IPS-18c (cell line): ENCODE results near the gene MACROD2.

Source experiments
- H3K4me3 ChIP-seq: 2 replicates; pipeline ENCODE4 v1.7.0; 2013; ENCODE audit warnings: low read depth, mild to moderate bottlenecking, low read length, moderate library complexity; ENCODE audit not compliant: insufficient read depth
- H3K9me3 ChIP-seq: one replicate; pipeline ENCODE4 v1.6.1; 2013; ENCODE audit warnings: mild to moderate bottlenecking, low read length, moderate library complexity; ENCODE audit not compliant: control insufficient read depth, insufficient read depth

Gene MACROD2

GRCh38 chr20:14637441-14637840 is 642.1 kb downstream of the MACROD2 start:
- Histone ChIP-seq H3K4me3 (no peak overlapping the region), H3K9me3 (no peaks in the 10 kb centered on the region)

- H3K4me3 ChIP-seq: no peak overlapping the region
- no peaks in the 10 kb centered on the region for H3K9me3 ChIP-seq
Observed at GRCh38 chr20:14643146-14643545, 647.8 kb downstream of the MACROD2 start.

GRCh38 chr20:14643556-14643955 is 648.2 kb downstream of the MACROD2 start:
- Histone ChIP-seq H3K4me3 (no peak overlapping the region), H3K9me3 (no peaks in the 10 kb centered on the region)

- no peak overlapping the region for H3K4me3 ChIP-seq
Observed at GRCh38 chr20:14644306-14645097, 649.2 kb downstream of the MACROD2 start.

GRCh38 chr20:14647016-14647415 is 651.7 kb downstream of the MACROD2 start:
- Histone ChIP-seq H3K9me3 (no peaks in the 10 kb centered on the region), H3K4me3 (no peak overlapping the region)

More at GRCh38 chr20:14644306-14645097, 649.2 kb downstream of the MACROD2 start:
- no peaks in the 10 kb centered on the region for H3K9me3 ChIP-seq

- no peak overlapping the region for H3K4me3 ChIP-seq
- H3K9me3 ChIP-seq: no peaks in the 10 kb centered on the region
Observed at GRCh38 chr20:14649662-14650061, 654.3 kb downstream of the MACROD2 start.

- H3K4me3 ChIP-seq: no peak overlapping the region
Observed at GRCh38 chr20:14657266-14658005, 662.1 kb downstream of the MACROD2 start.

GRCh38 chr20:14664101-14664500 is 668.8 kb downstream of the MACROD2 start:
- Histone ChIP-seq H3K9me3 (no peaks in the 10 kb centered on the region), H3K4me3 (no peak overlapping the region)

More at GRCh38 chr20:14657266-14658005, 662.1 kb downstream of the MACROD2 start:
- H3K9me3 ChIP-seq: no peaks in the 10 kb centered on the region

- H3K4me3 ChIP-seq: no peak overlapping the region
- no peaks in the 10 kb centered on the region for H3K9me3 ChIP-seq
Observed at GRCh38 chr20:14666696-14667095, 671.4 kb downstream of the MACROD2 start.

GRCh38 chr20:14667226-14667625 is 671.9 kb downstream of the MACROD2 start:
- Histone ChIP-seq H3K9me3 (no peaks in the 10 kb centered on the region), H3K4me3 (no peak overlapping the region)

GRCh38 chr20:14672066-14672465 is 676.8 kb downstream of the MACROD2 start:
- no peaks in the 10 kb centered on the region for H3K9me3 ChIP-seq
- H3K4me3 ChIP-seq: no peak overlapping the region

- no peaks in the 10 kb centered on the region for H3K9me3 ChIP-seq
- no peak overlapping the region for H3K4me3 ChIP-seq
Observed at GRCh38 chr20:14673164-14673563, 677.8 kb downstream of the MACROD2 start.

- Histone ChIP-seq H3K4me3 (no peak overlapping the region), H3K9me3 (no peaks in the 10 kb centered on the region)
Observed at GRCh38 chr20:14677455-14677854, 682.1 kb downstream of the MACROD2 start.

GRCh38 chr20:14685183-14685582 is 689.9 kb downstream of the MACROD2 start:
- no peaks in the 10 kb centered on the region for H3K9me3 ChIP-seq

GRCh38 chr20:14687313-14687712 is 692.0 kb downstream of the MACROD2 start:
- no peaks in the 10 kb centered on the region for H3K9me3 ChIP-seq
- H3K4me3 ChIP-seq: no peak overlapping the region

More at GRCh38 chr20:14685183-14685582, 689.9 kb downstream of the MACROD2 start:
- H3K4me3 ChIP-seq: no peak overlapping the region

- no peaks in the 10 kb centered on the region for H3K9me3 ChIP-seq
- H3K4me3 ChIP-seq: no peak overlapping the region
Observed at GRCh38 chr20:14688005-14688404, 692.7 kb downstream of the MACROD2 start.

- Histone ChIP-seq H3K4me3 (no peak overlapping the region), H3K9me3 (no peaks in the 10 kb centered on the region)
Observed at GRCh38 chr20:14691994-14692393, 696.7 kb downstream of the MACROD2 start.

GRCh38 chr20:14696478-14696877 is 701.2 kb downstream of the MACROD2 start:
- no peaks in the 10 kb centered on the region for H3K9me3 ChIP-seq
- no peak overlapping the region for H3K4me3 ChIP-seq
